Activated CD8-positive, alpha-beta memory T cell treated with anti-CD3 and anti-CD28 coated beads, Interleukin-2, amount 10 ng/mL, durations not matched to agents 7 days and 5 days (primary cell): ENCODE data around the gene SPATA3. TPM values are rescaled to one million over a fixed set of nuclear protein-coding genes. Genes with fewer than 3 reads are reported as not detected.

Experiments used
- ATAC-seq: fragments of 150-1000 bp; cut with Tn5 transposase; one replicate; pipeline ENCODE4 v1.10.0; 2021; ENCODE audit warnings: moderate library complexity
- CTCF ChIA-PET: fragments of 350-600 bp; sonication (Branson Sonifier 250); formaldehyde crosslinking; loops from one replicate; lab custom pipeline; 2021; ENCODE audit warnings: antibody characterized with exemption; lab: Charles Lee
- DNase-seq: peaks from one replicate; pipeline ENCODE4 v3.0.0-alpha.2; 2020
- H3K27ac Mint-ChIP-seq: one replicate; pipeline ENCODE4 v1.8.0; 2021; ENCODE audit warnings: mild to moderate bottlenecking, mixed read lengths
- H3K27me3 Mint-ChIP-seq: one replicate; pipeline ENCODE4 v1.8.0; 2021; ENCODE audit warnings: mixed read lengths
- H3K36me3 Mint-ChIP-seq: one replicate; pipeline ENCODE4 v1.8.0; 2021; ENCODE audit warnings: mild to moderate bottlenecking, mixed read lengths
- H3K4me1 Mint-ChIP-seq: one replicate; pipeline ENCODE4 v1.8.0; 2021; ENCODE audit warnings: mixed read lengths
- H3K4me3 Mint-ChIP-seq: one replicate; pipeline ENCODE4 v1.8.0; 2021; ENCODE audit warnings: mild to moderate bottlenecking, moderate library complexity, mixed read lengths
- H3K9me3 Mint-ChIP-seq: one replicate; pipeline ENCODE4 v1.8.0; 2022; ENCODE audit warnings: low read depth, mixed read lengths
- total RNA-seq, 2 experiments: library from RNA; stranded (reverse); gene quantifications; one replicate each; pipeline ENCODE4 v1.2.3, GENCODE V29; 2021

SPATA3 gene
- total RNA-seq, 2 experiments from 2014 or later: 0.44 to 1.2 TPM

GRCh38 chr2:230987137-230988020 is 8.5 kb upstream of the SPATA3 start:
- H3K4me1 Mint-ChIP-seq: peaks cover 44% of the 10 kb centered on the region
- peak overlapping the region; percentile 69 for H3K27ac Mint-ChIP-seq
- ATAC-seq (peak; percentile 43), DNase-seq (peak; percentile 81)
- peaks cover 9% of the 10 kb centered on the region for H3K36me3 Mint-ChIP-seq
- H3K9me3 Mint-ChIP-seq: no peaks in the 10 kb centered on the region
- peak overlapping the region; percentile 53 for H3K4me3 Mint-ChIP-seq
- CTCF ChIA-PET: interaction anchor here (0.6 to 11.2 kb wide), 46 partner anchors 8 to 465 kb away, joined by 3 to 309 read pairs (median 6); partner anchors contain the start of genes GPR55, ITM2C and SPATA3
- peaks cover 37% of the 10 kb centered on the region for H3K27me3 Mint-ChIP-seq

- DNase-seq (no peak), ATAC-seq (no peak)
- Mint-ChIP-seq H3K27ac (no peak overlapping the region), H3K36me3 (no peaks in the 10 kb centered on the region), H3K27me3 (peaks cover 51% of the 10 kb centered on the region), H3K4me1 (peaks cover 25% of the 10 kb centered on the region), H3K9me3 (no peaks in the 10 kb centered on the region), H3K4me3 (no peak overlapping the region)
- CTCF ChIA-PET: interaction anchor here (1.2 to 11.2 kb wide), 6 partner anchors 18 to 167 kb away, joined by 4 to 309 read pairs (median 74); partner anchors contain the start of gene GPR55
Measured at GRCh38 chr2:230989731-230990130, 6.2 kb upstream of the SPATA3 start.

DNA sequence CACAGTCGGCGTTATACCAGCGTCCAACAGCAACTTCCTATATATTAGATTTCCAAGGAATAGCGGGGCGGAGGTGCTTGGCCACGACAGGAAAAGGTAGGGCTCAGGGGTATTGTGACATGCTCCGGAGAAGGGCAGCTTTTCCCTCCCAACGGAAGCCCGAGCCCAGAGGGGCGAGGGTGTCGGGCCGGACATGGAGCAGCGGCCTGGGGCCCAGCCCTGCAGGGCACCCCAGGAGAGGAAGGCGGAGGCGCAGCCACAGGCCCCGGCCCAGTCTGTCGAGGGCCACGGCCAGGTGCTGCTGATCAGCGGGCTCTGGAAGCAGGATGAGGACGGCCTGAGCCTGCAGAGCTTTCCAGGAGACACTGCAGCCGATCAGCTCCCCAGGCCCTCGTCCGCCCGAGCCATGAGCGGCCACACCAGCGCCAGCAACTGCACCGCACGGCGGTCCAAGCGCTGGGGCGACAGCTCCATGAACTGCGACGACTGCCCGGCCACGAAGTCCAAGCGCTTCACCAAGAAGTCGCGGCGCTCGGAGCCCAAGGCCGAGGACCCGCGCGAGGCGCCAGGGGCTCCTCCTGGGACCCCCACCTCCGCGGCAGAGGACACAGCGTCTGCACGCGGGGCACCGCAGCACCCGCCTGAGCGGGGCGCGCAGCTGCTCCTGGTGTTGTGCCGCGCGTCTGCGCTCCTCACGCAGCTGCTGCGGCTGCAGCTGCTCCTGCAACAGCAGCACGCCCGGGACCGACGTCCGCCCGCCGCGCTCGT is 5.6 kb upstream of the SPATA3 start:
- CTCF ChIA-PET: interaction anchor here (0.5 to 11.2 kb wide), 4 partner anchors 17 to 295 kb away, joined by 4 to 309 read pairs (median 38); no protein-coding TSS in a partner anchor
- ATAC-seq: no peak
- DNase-seq: no peak
- no peaks in the 10 kb centered on the region for H3K36me3 Mint-ChIP-seq
- H3K27me3 Mint-ChIP-seq: peaks cover 53% of the 10 kb centered on the region
- H3K9me3 Mint-ChIP-seq: no peaks in the 10 kb centered on the region
- no peak overlapping the region for H3K27ac Mint-ChIP-seq
- H3K4me3 Mint-ChIP-seq: no peak overlapping the region
- H3K4me1 Mint-ChIP-seq: peaks cover 19% of the 10 kb centered on the region

- H3K9me3 Mint-ChIP-seq: no peaks in the 10 kb centered on the region
- H3K27me3 Mint-ChIP-seq: peaks cover 54% of the 10 kb centered on the region
- CTCF ChIA-PET: interaction anchor here (11.2 kb wide), 1 partner anchor 88 kb away, joined by 309 read pairs; no protein-coding TSS in a partner anchor
- ATAC-seq (no peak), DNase-seq (no peak)
- H3K4me3 Mint-ChIP-seq: no peak overlapping the region
- peaks cover 14% of the 10 kb centered on the region for H3K4me1 Mint-ChIP-seq
- no peaks in the 10 kb centered on the region for H3K36me3 Mint-ChIP-seq
- no peak overlapping the region for H3K27ac Mint-ChIP-seq
Measured at GRCh38 chr2:230990899-230991150, 5.1 kb upstream of the SPATA3 start.

DNA sequence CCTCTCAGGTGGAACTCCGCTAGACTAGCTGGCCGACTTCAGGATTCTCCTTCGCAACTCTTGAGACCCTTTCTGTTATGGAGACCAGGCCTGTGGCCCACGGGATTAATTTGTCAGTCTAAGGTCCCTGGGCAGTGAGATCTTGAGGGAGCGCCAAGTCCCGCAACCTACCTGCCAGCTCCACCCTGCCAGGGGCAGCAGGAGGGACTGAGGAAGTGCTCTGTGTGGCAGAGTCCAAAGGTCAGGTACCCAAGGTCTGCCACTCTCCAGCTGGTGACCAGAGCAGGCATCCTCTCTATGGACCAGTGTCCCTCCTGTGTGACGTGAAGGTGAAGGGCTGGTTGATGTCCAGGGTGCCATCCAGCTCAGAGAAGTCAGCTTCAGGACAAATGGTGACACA is 4.3 kb upstream of the SPATA3 start:
- Mint-ChIP-seq H3K9me3 (no peaks in the 10 kb centered on the region), H3K36me3 (no peaks in the 10 kb centered on the region), H3K27me3 (peaks cover 59% of the 10 kb centered on the region), H3K27ac (no peak overlapping the region), H3K4me1 (peaks cover 9% of the 10 kb centered on the region), H3K4me3 (no peak overlapping the region)
- DNase-seq: no peak
- CTCF ChIA-PET: interaction anchor here (0.8 to 1.7 kb wide), 4 partner anchors 50 to 142 kb away, joined by 3 to 5 read pairs (median 4); no protein-coding TSS in a partner anchor
- ATAC-seq: no peak

DNA sequence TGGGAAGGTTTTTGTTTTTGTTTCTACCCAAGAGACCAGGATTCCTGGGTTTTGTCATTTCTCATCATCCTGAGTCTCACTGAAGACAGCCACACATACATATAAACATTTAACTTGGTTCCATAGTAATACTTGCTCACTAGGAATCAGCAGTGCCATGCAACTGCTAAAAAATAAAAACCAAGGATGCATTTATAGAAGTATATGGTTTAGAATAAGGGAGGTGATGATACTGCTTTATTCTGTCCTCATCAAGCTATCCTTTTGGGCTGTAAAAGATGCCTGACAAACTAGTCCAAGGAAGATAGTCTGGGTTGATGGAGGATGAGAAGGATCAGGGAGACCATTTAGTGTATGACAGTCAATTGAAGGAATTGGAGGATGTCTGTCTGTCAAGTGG is 740 bp downstream of the SPATA3 start:
- Mint-ChIP-seq H3K9me3 (peaks cover 5% of the 10 kb centered on the region), H3K36me3 (no peaks in the 10 kb centered on the region), H3K27ac (no peak overlapping the region), H3K4me1 (no peaks in the 10 kb centered on the region), H3K4me3 (no peak overlapping the region), H3K27me3 (peaks cover 82% of the 10 kb centered on the region)
- ATAC-seq (no peak), DNase-seq (no peak)
- CTCF ChIA-PET: no interaction called here

DNA sequence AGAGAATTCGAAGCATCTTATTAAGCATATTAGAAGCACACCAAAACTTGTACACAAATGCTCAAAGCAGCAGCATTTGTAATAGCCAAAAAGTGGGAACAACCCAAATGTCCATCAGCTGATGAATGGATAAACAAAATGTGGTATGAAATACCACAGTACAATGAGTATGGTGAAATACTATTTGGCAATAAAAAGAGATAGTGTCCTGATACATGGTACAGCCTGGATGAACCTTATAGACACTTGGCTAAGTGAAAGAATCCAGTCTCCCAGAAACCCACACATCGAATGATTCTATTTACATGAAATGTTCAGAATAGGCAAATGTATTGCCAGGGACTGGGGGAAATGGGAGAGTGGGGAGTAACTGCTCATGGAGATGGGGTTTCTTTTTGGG is 3.0 kb downstream of the SPATA3 start:
- Mint-ChIP-seq H3K9me3 (peaks cover 5% of the 10 kb centered on the region), H3K4me3 (no peak overlapping the region), H3K4me1 (no peaks in the 10 kb centered on the region), H3K27me3 (peaks cover 79% of the 10 kb centered on the region), H3K36me3 (no peaks in the 10 kb centered on the region), H3K27ac (no peak overlapping the region)
- ATAC-seq (no peak), DNase-seq (no peak)
- CTCF ChIA-PET: interaction anchor here (1.7 kb wide), 1 partner anchor 54 kb away, joined by 5 read pairs; no protein-coding TSS in a partner anchor

DNA sequence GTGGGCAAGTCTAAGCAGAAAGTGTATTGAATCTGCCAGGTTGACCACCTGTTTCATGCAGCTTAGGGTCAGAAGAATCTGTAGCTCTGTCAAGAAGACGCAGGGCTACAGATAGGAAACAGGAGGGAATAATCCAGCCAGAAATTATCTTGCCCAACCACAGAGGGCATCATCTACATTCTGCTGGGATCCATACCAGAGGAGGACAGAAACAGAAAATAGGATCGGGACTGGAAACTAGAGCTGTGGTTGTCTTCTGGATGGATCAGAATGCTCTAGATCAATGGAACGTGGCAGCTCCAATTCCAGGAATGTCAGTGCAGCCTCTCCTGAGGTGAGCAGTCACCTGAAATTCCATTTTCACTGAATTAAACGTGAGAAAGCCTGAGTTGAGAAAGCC is 3.6 kb downstream of the SPATA3 start:
- H3K36me3 Mint-ChIP-seq: no peaks in the 10 kb centered on the region
- no peak overlapping the region for H3K27ac Mint-ChIP-seq
- DNase-seq: no peak
- H3K27me3 Mint-ChIP-seq: peaks cover 75% of the 10 kb centered on the region
- no peak for ATAC-seq
- H3K4me3 Mint-ChIP-seq: no peak overlapping the region
- H3K4me1 Mint-ChIP-seq: no peaks in the 10 kb centered on the region
- peaks cover 5% of the 10 kb centered on the region for H3K9me3 Mint-ChIP-seq
- CTCF ChIA-PET: interaction anchor here (1.7 kb wide), 1 partner anchor 53 kb away, joined by 5 read pairs; no protein-coding TSS in a partner anchor

DNA sequence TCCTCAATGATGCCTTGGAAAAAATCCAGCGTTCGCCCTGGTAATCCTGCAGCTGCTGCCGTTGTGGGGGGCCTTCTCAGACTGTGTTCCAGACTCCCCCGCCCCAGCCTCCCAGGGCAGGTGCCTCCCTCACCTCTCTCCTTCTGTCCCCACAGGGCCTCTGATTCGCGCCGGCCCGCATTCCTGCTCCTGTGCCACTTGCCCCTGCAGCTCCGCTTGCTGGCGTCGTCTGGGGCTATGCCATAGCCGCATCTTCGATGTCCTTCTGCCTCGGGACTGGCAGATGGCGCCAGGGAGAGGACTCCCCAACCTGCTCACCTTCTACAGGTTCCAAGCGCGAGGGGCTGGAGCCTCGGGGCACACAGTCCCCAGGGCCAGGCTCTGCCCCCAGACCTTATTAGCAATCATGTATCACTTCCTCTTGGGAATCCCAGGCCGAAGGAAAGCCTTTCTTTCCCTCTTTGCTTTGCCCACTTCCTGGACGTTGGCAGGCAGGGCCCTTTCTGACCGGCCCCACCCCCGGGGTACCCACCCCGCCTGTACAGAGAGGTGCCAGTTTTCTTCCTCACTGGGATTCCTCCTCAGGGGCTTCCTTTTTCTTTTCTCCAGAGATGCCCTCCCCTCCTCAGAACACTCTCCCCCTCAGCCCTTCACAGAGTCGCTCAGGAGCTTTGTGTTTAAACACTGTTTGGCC is 4.4 kb downstream of the SPATA3 start:
- no peak for DNase-seq
- Mint-ChIP-seq H3K36me3 (peaks cover 4% of the 10 kb centered on the region), H3K27ac (no peak overlapping the region), H3K4me1 (no peaks in the 10 kb centered on the region), H3K9me3 (peaks cover 12% of the 10 kb centered on the region), H3K4me3 (no peak overlapping the region), H3K27me3 (peaks cover 70% of the 10 kb centered on the region)
- no peak for ATAC-seq
- CTCF ChIA-PET: interaction anchor here (1.7 kb wide), 1 partner anchor 53 kb away, joined by 5 read pairs; no protein-coding TSS in a partner anchor

DNA sequence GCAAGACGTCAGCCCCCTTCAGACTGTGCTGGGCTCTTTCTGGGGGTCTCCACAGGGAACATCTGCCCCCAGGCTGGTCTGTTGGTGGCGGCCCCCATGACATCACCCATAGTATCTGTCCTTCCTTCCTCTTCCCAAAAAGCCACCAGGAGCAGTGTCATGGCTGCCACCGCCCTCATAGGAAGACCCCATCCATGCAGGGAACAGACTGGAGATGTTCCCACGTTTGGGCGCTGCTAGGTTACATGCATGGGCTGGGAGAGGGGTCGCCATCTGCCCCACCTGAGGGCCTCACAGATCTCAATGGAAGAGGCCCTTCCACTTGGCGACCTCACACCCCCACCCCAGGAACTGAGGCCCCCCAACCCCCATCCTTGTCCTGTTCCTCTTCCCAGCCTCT is 5.1 kb downstream of the SPATA3 start:
- Mint-ChIP-seq H3K9me3 (peaks cover 14% of the 10 kb centered on the region), H3K27me3 (peaks cover 65% of the 10 kb centered on the region), H3K27ac (no peak overlapping the region), H3K4me3 (no peak overlapping the region), H3K4me1 (no peaks in the 10 kb centered on the region), H3K36me3 (peaks cover 6% of the 10 kb centered on the region)
- CTCF ChIA-PET: no interaction called here
- DNase-seq (no peak), ATAC-seq (no peak)

DNA sequence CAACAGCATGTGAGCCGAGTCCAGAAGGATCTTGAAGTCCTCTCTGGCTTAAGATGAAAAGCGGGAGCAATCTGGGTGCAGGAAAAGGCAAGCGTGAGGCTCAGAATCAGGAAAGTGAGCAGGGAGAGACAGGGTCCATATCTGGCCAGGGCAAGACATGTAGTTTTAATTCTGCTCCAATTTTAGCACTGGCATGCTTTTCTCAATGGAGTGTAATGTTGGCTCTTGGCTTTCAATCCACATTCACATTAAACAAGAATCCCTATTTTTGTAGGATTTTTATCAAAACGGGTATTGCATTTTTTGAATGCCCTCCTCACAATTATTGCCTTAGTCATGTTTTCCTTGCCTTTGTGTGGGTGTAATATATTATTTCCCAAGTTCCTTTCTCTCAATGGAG is 6.0 kb downstream of the SPATA3 start:
- no peaks in the 10 kb centered on the region for H3K4me1 Mint-ChIP-seq
- peaks cover 6% of the 10 kb centered on the region for H3K36me3 Mint-ChIP-seq
- CTCF ChIA-PET: no interaction called here
- peaks cover 12% of the 10 kb centered on the region for H3K9me3 Mint-ChIP-seq
- no peak overlapping the region for H3K27ac Mint-ChIP-seq
- H3K27me3 Mint-ChIP-seq: peaks cover 57% of the 10 kb centered on the region
- no peak for ATAC-seq
- no peak for DNase-seq
- no peak overlapping the region for H3K4me3 Mint-ChIP-seq

DNA sequence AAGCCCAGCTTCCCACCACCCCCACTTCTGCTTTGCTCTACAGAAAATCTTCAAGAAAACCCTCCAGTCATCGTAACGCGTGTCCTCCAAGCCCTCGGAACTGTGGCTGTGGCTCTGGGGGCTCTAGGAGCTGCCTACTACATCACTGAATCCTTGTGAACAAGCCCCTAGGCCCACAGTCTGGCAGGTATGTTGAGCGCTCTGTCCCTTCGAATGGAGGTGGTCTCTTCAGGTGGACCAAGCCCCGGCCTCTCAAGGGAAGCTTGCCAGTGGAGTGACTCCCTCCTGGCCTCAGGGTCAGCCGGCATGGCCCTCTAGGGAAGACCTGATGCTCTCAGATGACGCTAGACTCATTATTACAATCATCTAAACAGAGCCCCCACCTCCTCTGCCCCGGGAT is 6.7 kb downstream of the SPATA3 start:
- no peak for DNase-seq
- peaks cover 6% of the 10 kb centered on the region for H3K36me3 Mint-ChIP-seq
- H3K27ac Mint-ChIP-seq: no peak overlapping the region
- H3K4me1 Mint-ChIP-seq: no peaks in the 10 kb centered on the region
- peaks cover 56% of the 10 kb centered on the region for H3K27me3 Mint-ChIP-seq
- H3K4me3 Mint-ChIP-seq: no peak overlapping the region
- H3K9me3 Mint-ChIP-seq: peaks cover 9% of the 10 kb centered on the region
- CTCF ChIA-PET: no interaction called here
- no peak for ATAC-seq

- DNase-seq: no peak
- H3K27me3 Mint-ChIP-seq: peaks cover 51% of the 10 kb centered on the region
- no peaks in the 10 kb centered on the region for H3K4me1 Mint-ChIP-seq
- no peak for ATAC-seq
- no peak overlapping the region for H3K4me3 Mint-ChIP-seq
- CTCF ChIA-PET: no interaction called here
- H3K36me3 Mint-ChIP-seq: peaks cover 6% of the 10 kb centered on the region
- H3K9me3 Mint-ChIP-seq: peaks cover 9% of the 10 kb centered on the region
- H3K27ac Mint-ChIP-seq: no peak overlapping the region
Measured at GRCh38 chr2:231003186-231003585, 7.3 kb downstream of the SPATA3 start.
